Keratinocyte (primary cell): ENCODE measurements around the gene ZNF644. TPM values are rescaled to one million over a fixed set of nuclear protein-coding genes. Genes with fewer than 3 reads are reported as not detected.

Experiments used
- DNase-seq: peaks from one replicate; pipeline ENCODE4 v3.0.0-alpha.2; 2011; ENCODE audit warnings: low read depth, missing footprints, low spot score
- FAIRE-seq: peaks from 2 replicates; lab custom pipeline; 2011; peaks lifted over from hg19 to GRCh38; lab: Jason Lieb, UNC
- H2AFZ ChIP-seq: 2 replicates; pipeline ENCODE4 v1.6.0; 2012; ENCODE audit warnings: low read length, control low read depth, inconsistent platforms; ENCODE audit not compliant: control insufficient read depth
- H3K27ac ChIP-seq: 2 replicates; pipeline ENCODE4 v1.5.1; 2011; ENCODE audit warnings: low read length; ENCODE audit not compliant: control insufficient read depth, insufficient read depth
- H3K27me3 ChIP-seq: 3 replicates; pipeline ENCODE4 v1.6.0; 2011; ENCODE audit warnings: low read length; ENCODE audit not compliant: control insufficient read depth, insufficient read depth; ENCODE audit errors: extremely low read depth
- H3K36me3 ChIP-seq, 2 experiments: 2 replicates in 1 of 2; 3 replicates in 1 of 2; pipeline ENCODE4 v1.5.1; 2011; ENCODE audit warnings: low read length in 2 of 2, mild to moderate bottlenecking in 1 of 2; ENCODE audit not compliant: control insufficient read depth in 2 of 2, insufficient read depth in 2 of 2; ENCODE audit errors: extremely low read depth in 1 of 2
- H3K4me1 ChIP-seq: 3 replicates; pipeline ENCODE4 v1.5.1; 2011; ENCODE audit warnings: low read length; ENCODE audit not compliant: control insufficient read depth, insufficient read depth; ENCODE audit errors: extremely low read depth
- H3K4me2 ChIP-seq: 3 replicates; pipeline ENCODE4 v1.6.0; 2011; ENCODE audit warnings: low read depth, low read length; ENCODE audit not compliant: control insufficient read depth, insufficient read depth; ENCODE audit errors: extremely low read depth
- H3K4me3 ChIP-seq, 3 experiments: fragments of 200-600 bp in 1 of 3; sonication (generic) in 1 of 3; 2 replicates in 2 of 3; 3 replicates in 1 of 3; pipeline ENCODE4 v1.5.1; 2011 to 2016; ENCODE audit warnings: low read length in 3 of 3, mild to moderate bottlenecking in 3 of 3, control low read depth in 2 of 3, inconsistent platforms in 1 of 3, low read depth in 1 of 3, mixed read lengths in 1 of 3, mixed run types in 1 of 3, moderate library complexity in 1 of 3; ENCODE audit not compliant: control insufficient read depth in 2 of 3, insufficient read depth in 2 of 3; ENCODE audit errors: extremely low read depth in 1 of 3
- H3K79me2 ChIP-seq: 2 replicates; pipeline ENCODE4 v1.6.0; 2012; ENCODE audit warnings: low read length; ENCODE audit not compliant: control insufficient read depth, insufficient read depth
- H3K9ac ChIP-seq: 3 replicates; pipeline ENCODE4 v1.6.0; 2011; ENCODE audit warnings: low read length; ENCODE audit not compliant: control insufficient read depth, insufficient read depth; ENCODE audit errors: extremely low read depth
- H3K9me1 ChIP-seq: 3 replicates; pipeline ENCODE4 v1.6.0; 2011; ENCODE audit warnings: low read length; ENCODE audit not compliant: control insufficient read depth, insufficient read depth; ENCODE audit errors: extremely low read depth
- H3K9me3 ChIP-seq: 2 replicates; pipeline ENCODE4 v1.5.1; 2012; ENCODE audit warnings: low read depth, low read length; ENCODE audit not compliant: control insufficient read depth
- H4K20me1 ChIP-seq: 3 replicates; pipeline ENCODE4 v1.6.0; 2011; ENCODE audit warnings: low read length; ENCODE audit not compliant: control insufficient read depth, insufficient read depth; ENCODE audit errors: extremely low read depth
- CTCF ChIP-seq, 3 experiments: IDR thresholded peaks in 1 of 3; conservative IDR thresholded peaks in 1 of 3; optimal IDR thresholded peaks in 1 of 3; 2 replicates in 2 of 3; 3 replicates in 1 of 3; pipeline versions ENCODE3 to v1.5.1; 2011; ENCODE audit warnings: low read length in 3 of 3, mild to moderate bottlenecking in 3 of 3, moderate library complexity in 2 of 3, control low read depth in 1 of 3, inconsistent platforms in 1 of 3; ENCODE audit not compliant: insufficient read depth in 2 of 3; ENCODE audit errors: extremely low read depth in 1 of 3
- EZH2 ChIP-seq: IDR thresholded peaks from one replicate; pipeline ENCODE4 v1.6.1; 2012; ENCODE audit warnings: inconsistent platforms, mild to moderate bottlenecking, low read length, moderate library complexity
- dilution Hi-C: fragments of 300-500 bp; cut with MboI; formaldehyde crosslinking; loops from one replicate; pipeline ENCODE4 v1.7.0; 2020; ENCODE audit warnings: low sequenced_read_pairs; ENCODE audit not compliant: extremely low pct_ligation_motif_present
- polyA plus RNA-seq, 5 experiments: library from polyadenylated mRNA; depleted of rRNA in 3 of 5; stranded (reverse) in 3 of 5; stranded (forward) in 1 of 5; unstranded in 1 of 5; fragments of >200 nt; gene quantifications; 1 replicate in 1 of 5; 2 replicates in 3 of 5; 3 replicates in 1 of 5; pipeline versions ENCODE4 v1.2.1 to v1.2.3, GENCODE V29; 2011 to 2012; ENCODE audit warnings: missing spikeins in 2 of 5, low read depth in 1 of 5, low replicate concordance in 1 of 5

Gene ZNF644
- polyA plus RNA-seq, 1 donor (not counting 4 experiments of a cell fraction or from before 2014, with no cell fraction given): 19.1 TPM

GRCh38 chr1:90994461-90994860 is 27.4 kb downstream of the ZNF644 start:
- Histone ChIP-seq H3K9me1 (no peaks in the 10 kb centered on the region), H3K27ac (no peak overlapping the region), H3K9me3 (no peaks in the 10 kb centered on the region), H3K27me3 (no peaks in the 10 kb centered on the region), H3K9ac (no peak overlapping the region), H3K4me1 (no peaks in the 10 kb centered on the region), H2AFZ (no peak overlapping the region), H3K4me3 (no peak overlapping the region), H3K79me2 (peaks cover 94% of the 10 kb centered on the region), H3K36me3 (no peaks in the 10 kb centered on the region), H4K20me1 (peaks cover 15% of the 10 kb centered on the region), H3K4me2 (no peak overlapping the region)
- no peak for TF ChIP-seq EZH2
- no peak for TF ChIP-seq CTCF (optimal IDR thresholded peaks at IDR 0.05 in 1 of 3, IDR thresholded peaks at IDR 0.05 in 1 of 3, conservative IDR thresholded peaks at IDR 0.05 in 1 of 3; ENCODE audit: extremely low read depth in 1 of 3, insufficient read depth in 2 of 3, low read length in 3 of 3)
- FAIRE-seq (no peak), DNase-seq (no peak)
- dilution Hi-C loops: no loop called here

GRCh38 chr1:90993245-90993644 is 28.6 kb downstream of the ZNF644 start:
- Histone ChIP-seq H3K36me3 (no peaks in the 10 kb centered on the region), H3K27ac (no peak overlapping the region), H3K4me2 (no peak overlapping the region), H3K4me3 (no peak overlapping the region), H3K79me2 (peaks cover 99% of the 10 kb centered on the region), H2AFZ (no peak overlapping the region), H3K9me3 (no peaks in the 10 kb centered on the region), H3K4me1 (no peaks in the 10 kb centered on the region), H3K9me1 (no peaks in the 10 kb centered on the region), H4K20me1 (peaks cover 17% of the 10 kb centered on the region), H3K9ac (no peak overlapping the region), H3K27me3 (no peaks in the 10 kb centered on the region)
- no peak for FAIRE-seq
- dilution Hi-C loops: no loop called here
- DNase-seq: no peak
- TF ChIP-seq EZH2 (no peak), CTCF (optimal IDR thresholded peaks at IDR 0.05 in 1 of 3, IDR thresholded peaks at IDR 0.05 in 1 of 3, conservative IDR thresholded peaks at IDR 0.05 in 1 of 3; ENCODE audit: extremely low read depth in 1 of 3, insufficient read depth in 2 of 3, low read length in 3 of 3) (no peak)
